HFF-Myc (cell line): ENCODE data around the gene NDNF.
A peak's percentile ranks its signal among the peaks of the same experiment; 100 is the strongest.

Experiments used
- DNase-seq: peaks from one replicate; pipeline ENCODE4 v3.0.0-alpha.2; 2011; ENCODE audit warnings: low read depth; ENCODE audit errors: extremely low read depth
- H3K4me3 ChIP-seq: replicated peaks from 2 replicates; pipeline ENCODE4 v1.5.1; 2011; ENCODE audit warnings: low read depth, mild to moderate bottlenecking, control low read depth, low read length
- CTCF ChIP-seq: IDR thresholded peaks from 2 replicates; pipeline ENCODE4 v1.5.1; 2012; ENCODE audit warnings: mild to moderate bottlenecking, low read depth, low read length, control low read depth; ENCODE audit errors: missing control alignments

NDNF gene

GRCh38 chr4:121061861-121062260 lies 10.5 kb downstream of the NDNF start:
- DNase-seq, result no peak
- no peak overlapping the region for H3K4me3 ChIP-seq
- no peak for TF ChIP-seq CTCF

- no peak overlapping the region for H3K4me3 ChIP-seq
Observed at GRCh38 chr4:121061215-121061614, 11.1 kb downstream of the NDNF start.

GRCh38 chr4:121057466-121057922 lies 14.8 kb downstream of the NDNF start:
- DNase-seq, result no peak
- no peak for TF ChIP-seq CTCF
- H3K4me3 ChIP-seq, result no peak overlapping the region

More at GRCh38 chr4:121061215-121061614, 11.1 kb downstream of the NDNF start:
- no peak for DNase-seq
- no peak for TF ChIP-seq CTCF

- no peak for DNase-seq
- H3K4me3 ChIP-seq, result no peak overlapping the region
- TF ChIP-seq CTCF, result no peak
Observed at GRCh38 chr4:121056066-121056465, 16.3 kb downstream of the NDNF start.

- no peak for DNase-seq
- no peak overlapping the region for H3K4me3 ChIP-seq
- TF ChIP-seq CTCF, result no peak
Observed at GRCh38 chr4:121054373-121054772, 18.0 kb downstream of the NDNF start.

- H3K4me3 ChIP-seq, result no peak overlapping the region
- DNase-seq, result peak; percentile 14
- no peak for TF ChIP-seq CTCF
Observed at GRCh38 chr4:121053601-121054143, 18.7 kb downstream of the NDNF start.

GRCh38 chr4:121050300-121050699 lies 22.0 kb downstream of the NDNF start:
- DNase-seq, result no peak
- TF ChIP-seq CTCF, result peak; percentile 10
- H3K4me3 ChIP-seq, result no peak overlapping the region
